GM10847 (cell line): ENCODE measurements around the gene GGNBP2.

Experiments
- POLR2A ChIP-seq: IDR thresholded peaks from 2 replicates; pipeline ENCODE4 v1.6.1; 2011; ENCODE audit not compliant: insufficient read length; ENCODE audit errors: extremely low read depth

Gene GGNBP2

GRCh38 chr17:36534840-36535668 is 9.7 kb upstream of the GGNBP2 start, which contains the start of the genes MYO19 and PIGW:
Gene MYO19, minus strand, starts transcription at chr17:36534868. Its CDS starts 2,330 bp downstream, at chr17:36532538.
Gene PIGW, plus strand, starts transcription at chr17:36534987. Its CDS starts 2,115 bp downstream, at chr17:36537102.
- TF ChIP-seq POLR2A = peak; percentile 92

- TF ChIP-seq POLR2A = no peak
These were observed 9.0 kb upstream of the GGNBP2 start for GRCh38 chr17:36535669-36536081.

- TF ChIP-seq POLR2A = no peak
These were observed 4.0 kb upstream of the GGNBP2 start for GRCh38 chr17:36540696-36541095.

- TF ChIP-seq POLR2A = no peak
These were observed 2.0 kb upstream of the GGNBP2 start for GRCh38 chr17:36542755-36543154.

- TF ChIP-seq POLR2A = no peak
These were observed 744 bp upstream of the GGNBP2 start for GRCh38 chr17:36544044-36544306.

GRCh38 chr17:36545077-36545464 is 352 bp downstream of the GGNBP2 start:
- no peak for TF ChIP-seq POLR2A

- peak; percentile 62 for TF ChIP-seq POLR2A
These were observed 1.0 kb downstream of the GGNBP2 start for GRCh38 chr17:36545465-36546417.

- no peak for TF ChIP-seq POLR2A
These were observed 1.8 kb downstream of the GGNBP2 start for GRCh38 chr17:36546418-36547093.

GRCh38 chr17:36547776-36548175 is 3.1 kb downstream of the GGNBP2 start:
- TF ChIP-seq POLR2A = no peak

- no peak for TF ChIP-seq POLR2A
These were observed 6.0 kb downstream of the GGNBP2 start for GRCh38 chr17:36550491-36551417.

GRCh38 chr17:36553459-36553858 is 8.7 kb downstream of the GGNBP2 start:
- no peak for TF ChIP-seq POLR2A

GRCh38 chr17:36566081-36566480 is 21.4 kb downstream of the GGNBP2 start:
- TF ChIP-seq POLR2A = no peak

- TF ChIP-seq POLR2A = no peak
These were observed 30.3 kb downstream of the GGNBP2 start for GRCh38 chr17:36575028-36575427.

- no peak for TF ChIP-seq POLR2A
These were observed 32.1 kb downstream of the GGNBP2 start for GRCh38 chr17:36576793-36577192.
